IMR-90 (cell line): Measurements from ENCODE around the gene TMEM38A. TPM values are rescaled to one million over a fixed set of nuclear protein-coding genes. Genes with fewer than 3 reads are reported as not detected.

Experiments
- ATAC-seq: fragments of 200-7000 bp; cut with Tn5 transposase; 2 replicates; pipeline ENCODE4 v1.9.1; 2020; ENCODE audit warnings: low read depth, mild to moderate bottlenecking, moderate library complexity
- BruUV-seq: library from RNA; stranded (reverse); fragments of 400-500 nt; replicated peaks from 2 replicates; lab custom pipeline; 2021; lab: Mats Ljungman, UMichigan
- CTCF ChIA-PET: fragments of 300-600 bp; formaldehyde crosslinking; extraction: SDS; loops from one replicate; lab custom pipeline; 2021; ENCODE audit warnings: antibody characterized with exemption; lab: Yijun Ruan, JAX
- POLR2A ChIA-PET: fragments of 300-600 bp; sonication (Branson Sonifier 250); formaldehyde crosslinking; loops from one replicate; lab custom pipeline; 2022; ENCODE audit warnings: antibody characterized with exemption; ENCODE audit not compliant: unreplicated experiment; lab: Charles Lee
- DNase-seq: peaks from one replicate; pipeline ENCODE4 v3.0.0; 2013
- H2AFZ ChIP-seq: replicated peaks from 2 replicates; pipeline ENCODE3; 2013; ENCODE audit warnings: low read length, mild to moderate bottlenecking; ENCODE audit not compliant: poor library complexity
- H2AK5ac ChIP-seq: 2 replicates; pipeline ENCODE4 v1.6.1; 2013; ENCODE audit warnings: low read depth, low read length, inconsistent platforms
- H2AK9ac ChIP-seq: replicated peaks from 2 replicates; pipeline ENCODE3; 2013; ENCODE audit warnings: mild to moderate bottlenecking, low read depth, low read length, moderate library complexity; ENCODE audit not compliant: poor library complexity
- H2BK120ac ChIP-seq: 2 replicates; pipeline ENCODE4 v1.6.1; 2013; ENCODE audit warnings: low read depth, low read length, inconsistent platforms
- H2BK15ac ChIP-seq: 3 replicates; pipeline ENCODE4 v1.6.1; 2013; ENCODE audit warnings: low read depth, low read length, inconsistent platforms
- H2BK20ac ChIP-seq: 2 replicates; pipeline ENCODE4 v1.6.1; 2013; ENCODE audit warnings: low read depth, mild to moderate bottlenecking, inconsistent platforms, low read length, moderate library complexity
- H2BK5ac ChIP-seq: 2 replicates; pipeline ENCODE4 v1.6.1; 2013; ENCODE audit warnings: mild to moderate bottlenecking, low read depth, low read length, inconsistent platforms; ENCODE audit not compliant: poor library complexity, severe bottlenecking
- H3K14ac ChIP-seq: replicated peaks from 2 replicates; pipeline ENCODE4 v1.6.1; 2013; ENCODE audit warnings: low read depth, low read length, inconsistent platforms
- H3K18ac ChIP-seq: 2 replicates; pipeline ENCODE4 v1.6.1; 2013; ENCODE audit warnings: low read depth, low read length, control low read depth
- H3K23ac ChIP-seq: 2 replicates; pipeline ENCODE4 v1.6.1; 2013; ENCODE audit warnings: low read depth, low read length, inconsistent platforms
- H3K27ac ChIP-seq: 2 replicates; pipeline ENCODE4 v1.5.1; 2013; ENCODE audit warnings: mild to moderate bottlenecking, control low read depth, low read length; ENCODE audit not compliant: insufficient read depth
- H3K27me3 ChIP-seq: 2 replicates; pipeline ENCODE4 v1.6.1; 2013; ENCODE audit warnings: low read length; ENCODE audit not compliant: control insufficient read depth, insufficient read depth
- H3K36me3 ChIP-seq: 2 replicates; pipeline ENCODE4 v1.6.1; 2013; ENCODE audit warnings: low read length, mixed read lengths; ENCODE audit not compliant: control insufficient read depth, insufficient read depth
- H3K4ac ChIP-seq: 2 replicates; pipeline ENCODE4 v1.6.1; 2013; ENCODE audit warnings: low read depth, low read length, inconsistent platforms
- H3K4me1 ChIP-seq: 2 replicates; pipeline ENCODE4 v1.6.1; 2013; ENCODE audit warnings: low read length, mixed read lengths; ENCODE audit not compliant: control insufficient read depth, insufficient read depth
- H3K4me2 ChIP-seq: 2 replicates; pipeline ENCODE4 v1.6.1; 2013; ENCODE audit warnings: low read depth, mild to moderate bottlenecking, control low read depth, low read length, moderate library complexity
- H3K4me3 ChIP-seq: 2 replicates; pipeline ENCODE4 v1.5.1; 2013; ENCODE audit warnings: low read depth, mild to moderate bottlenecking, control low read depth, low read length, moderate library complexity; ENCODE audit not compliant: insufficient read depth
- H3K56ac ChIP-seq: 2 replicates; pipeline ENCODE4 v1.6.1; 2013; ENCODE audit warnings: low read length, inconsistent platforms; ENCODE audit not compliant: insufficient read depth; ENCODE audit errors: extremely low read depth
- H3K79me1 ChIP-seq, 2 experiments: 2 replicates each; pipeline ENCODE4 v1.6.1; 2013; ENCODE audit warnings: low read length in 2 of 2, inconsistent platforms in 1 of 2, low read depth in 1 of 2
- H3K9ac ChIP-seq: 2 replicates; pipeline ENCODE4 v1.6.1; 2013; ENCODE audit warnings: low read depth, low read length, control low read depth
- H3K9me1 ChIP-seq: 2 replicates; pipeline ENCODE4 v1.6.1; 2013; ENCODE audit warnings: low read length, inconsistent platforms; ENCODE audit not compliant: insufficient read depth
- H3K9me3 ChIP-seq: 2 replicates; pipeline ENCODE4 v1.6.1; 2013; ENCODE audit warnings: low read length; ENCODE audit not compliant: control insufficient read depth, insufficient read depth
- H4K20me1 ChIP-seq: 2 replicates; pipeline ENCODE4 v1.6.1; 2013; ENCODE audit warnings: low read length, inconsistent platforms; ENCODE audit not compliant: insufficient read depth
- H4K5ac ChIP-seq: 2 replicates; pipeline ENCODE4 v1.6.1; 2013; ENCODE audit warnings: mild to moderate bottlenecking, low read depth, low read length, control low read depth
- H4K8ac ChIP-seq, 2 experiments: 2 replicates each; pipeline ENCODE4 v1.6.1; 2013; ENCODE audit warnings: low read depth in 2 of 2, low read length in 2 of 2, control low read depth in 1 of 2, inconsistent platforms in 1 of 2
- H4K91ac ChIP-seq: 2 replicates; pipeline ENCODE4 v1.6.1; 2013; ENCODE audit warnings: low read depth, low read length, inconsistent platforms; ENCODE audit not compliant: insufficient read depth
- CHD1 ChIP-seq: IDR thresholded peaks from 2 replicates; pipeline ENCODE4 v1.6.1; 2012; ENCODE audit warnings: low read depth, low read length, improper control_type of control experiment
- CTCF ChIP-seq: conservative IDR thresholded peaks from 2 replicates; pipeline ENCODE4 v1.5.1; 2012; ENCODE audit warnings: mild to moderate bottlenecking, low read depth, low read length, improper control_type of control experiment
- ELK1 ChIP-seq: fragments of 150-350 bp; IDR thresholded peaks from 2 replicates; pipeline ENCODE4 v1.6.1; 2016; ENCODE audit warnings: low read depth, mild to moderate bottlenecking, low read length, moderate library complexity, borderline replicate concordance
- MAFK ChIP-seq: IDR thresholded peaks from 2 replicates; pipeline ENCODE4 v1.6.1; 2012; ENCODE audit warnings: low read depth, low read length, improper control_type of control experiment
- MAZ ChIP-seq: IDR thresholded peaks from 2 replicates; pipeline ENCODE4 v1.6.1; 2012; ENCODE audit warnings: low read depth, mild to moderate bottlenecking, low read length, improper control_type of control experiment, moderate library complexity, borderline replicate concordance
- MXI1 ChIP-seq: IDR thresholded peaks from 2 replicates; pipeline ENCODE4 v1.6.1; 2012; ENCODE audit warnings: low read depth, mild to moderate bottlenecking, low read length, moderate library complexity, borderline replicate concordance
- RAD21 ChIP-seq: IDR thresholded peaks from 2 replicates; pipeline ENCODE4 v1.6.1; 2012; ENCODE audit warnings: low read length, improper control_type of control experiment
- RFX5 ChIP-seq: IDR thresholded peaks from 2 replicates; pipeline ENCODE4 v1.8.0; 2012; ENCODE audit warnings: low read depth, mild to moderate bottlenecking, low read length, moderate library complexity
- SMC3 ChIP-seq: fragments of 150-350 bp; IDR thresholded peaks from 2 replicates; pipeline ENCODE4 v1.6.1; 2016; ENCODE audit warnings: low read depth, mild to moderate bottlenecking, antibody characterized with exemption, low read length, moderate library complexity
- USF2 ChIP-seq: fragments of 150-350 bp; IDR thresholded peaks from 2 replicates; pipeline ENCODE4 v1.6.1; 2017; ENCODE audit warnings: mild to moderate bottlenecking, antibody characterized with exemption, low read length, low read depth
- WGBS, 2 experiments: methylation state at CpG; one replicate each; pipeline versions ENCODE4 v1.1.5 to v1.1.7; 2013; ENCODE audit warnings: missing lambda C conversion rate in 2 of 2; ENCODE audit not compliant: insufficient read length in 1 of 2; ENCODE audit errors: extremely low coverage in 2 of 2; 5-methylcytosine and 5-hydroxymethylcytosine counted together
- dilution Hi-C: fragments of 300-500 bp; cut with HindIII; formaldehyde crosslinking; loops from one replicate; pipeline ENCODE4 v1.14.3; 2018; ENCODE audit warnings: low sequenced_read_pairs; ENCODE audit not compliant: unreplicated experiment
- in situ Hi-C: fragments of 300-500 bp; cut with MboI; formaldehyde crosslinking; loops from 3 replicates; pipeline ENCODE4 v1.14.3; 2019; ENCODE audit warnings: low sequenced_read_pairs, inconsistent platforms, mixed read lengths
- intact Hi-C: fragments of 100-400 bp; cut with micrococcal nuclease; formaldehyde crosslinking; loops from 2 replicates; pipeline ENCODE4 v1.10.0; 2022
- polyA plus RNA-seq, 3 experiments: library from polyadenylated mRNA; depleted of rRNA; stranded (reverse); fragments of >200 nt; gene quantifications; 2 replicates each; pipeline ENCODE4 v1.2.3, GENCODE V29; 2012; ENCODE audit warnings: low replicate concordance in 1 of 3
- total RNA-seq: library from RNA; depleted of rRNA; stranded (reverse); fragments of >200 nt; gene quantifications from 2 replicates; pipeline ENCODE4 v1.2.3, GENCODE V29; 2012

TMEM38A gene
- total and polyA plus RNA-seq, 2 of the 4 experiments (the other 2 are of a cell fraction), result 1.3 to 2.0 TPM

- Histone ChIP-seq H3K4me3 (no peak overlapping the region), H4K20me1 (no peaks in the 10 kb centered on the region), H4K91ac (no peak overlapping the region), H3K9me1 (no peaks in the 10 kb centered on the region), H2BK5ac (no peak overlapping the region), H3K4ac (no peak overlapping the region), H2AK9ac (no peak overlapping the region), H3K14ac (no peak overlapping the region), H3K9me3 (peaks cover 2% of the 10 kb centered on the region), H2BK20ac (no peak overlapping the region), H3K79me1 (no peaks in the 10 kb centered on the region), H3K27me3 (peaks cover 6% of the 10 kb centered on the region), H2AK5ac (no peak overlapping the region), H3K18ac (no peak overlapping the region), H4K5ac (no peak overlapping the region), H4K8ac (no peak overlapping the region), H3K27ac (no peak overlapping the region), H3K56ac (no peak overlapping the region), H3K4me2 (no peak overlapping the region), H3K36me3 (no peaks in the 10 kb centered on the region), H3K4me1 (peaks cover 2% of the 10 kb centered on the region; the same call in 1 of the 2 replicates), H2BK120ac (no peak overlapping the region), H2BK15ac (no peak overlapping the region), H3K23ac (no peak overlapping the region), H2AFZ (no peak overlapping the region), H3K9ac (no peak overlapping the region)
- POLR2A ChIA-PET, result interaction anchor here (0.6 kb wide), 1 partner anchor 9 kb away, joined by 6 read pairs; no protein-coding TSS in a partner anchor
- ATAC-seq (no peak), DNase-seq (no peak)
- TF ChIP-seq SMC3, result no peak
- TF ChIP-seq CHD1, result no peak
- TF ChIP-seq CTCF, result no peak
- no peak for TF ChIP-seq RFX5
- TF ChIP-seq ELK1, result no peak
- no peak for TF ChIP-seq USF2
- no peak for TF ChIP-seq MXI1
- no peak for TF ChIP-seq MAZ
- no peak for TF ChIP-seq RAD21
- TF ChIP-seq MAFK, result no peak
- in situ Hi-C loops (no loop called here), dilution Hi-C loops (no loop called here), intact Hi-C loops (no loop called here)
- CTCF ChIA-PET, result no interaction called here
- BruUV-seq, result no TSS peak
- WGBS, 2 experiments, result no CpG with 5 or more reads among the region's 12 CpGs
Observed at GRCh38 chr19:16688084-16688483, 27.1 kb downstream of the TMEM38A start.
